Body of pancreas (tissue), 4 donors: ENCODE data around the gene FKBP1B.

Experiments
- POLR2A ChIP-seq, 3 donors: fragments of 450-650 bp; IDR thresholded peaks; one replicate each; pipeline ENCODE4 v1.6.1; 2016; ENCODE audit warnings: antibody characterized with exemption in 3 of 3, mild to moderate bottlenecking in 2 of 3
- TF ChIP-seq, protein P1 (sequence below), 7 experiments: fragments of 450-650 bp in 4 of 7; fragments of 200-600 bp in 3 of 7; sonication (generic) in 3 of 7; IDR thresholded peaks; one replicate each; pipeline ENCODE4 v1.5.1; 2016 to 2019; ENCODE audit warnings: antibody characterized with exemption in 7 of 7

DNA sequence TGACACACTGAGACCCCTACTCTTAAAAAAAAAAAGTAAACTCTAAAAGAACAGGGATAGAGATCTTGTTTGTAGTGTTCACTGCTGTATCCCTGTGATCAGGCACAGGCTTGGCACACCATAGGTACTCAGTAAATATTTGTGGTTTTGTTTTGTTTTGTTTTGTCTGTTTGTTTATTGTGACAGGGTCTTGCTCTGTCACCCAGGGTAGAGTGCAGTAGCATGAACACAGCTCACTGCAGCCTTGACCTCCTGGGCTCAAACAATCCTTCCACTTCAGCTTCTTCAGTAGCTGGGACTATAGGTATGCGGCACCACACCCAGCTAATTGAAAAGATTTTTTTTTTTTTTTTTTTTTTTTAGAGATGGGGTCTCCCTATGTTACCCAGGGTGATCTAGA is 3.4 kb downstream of the FKBP1B start:
- TF ChIP-seq, protein P1, sequence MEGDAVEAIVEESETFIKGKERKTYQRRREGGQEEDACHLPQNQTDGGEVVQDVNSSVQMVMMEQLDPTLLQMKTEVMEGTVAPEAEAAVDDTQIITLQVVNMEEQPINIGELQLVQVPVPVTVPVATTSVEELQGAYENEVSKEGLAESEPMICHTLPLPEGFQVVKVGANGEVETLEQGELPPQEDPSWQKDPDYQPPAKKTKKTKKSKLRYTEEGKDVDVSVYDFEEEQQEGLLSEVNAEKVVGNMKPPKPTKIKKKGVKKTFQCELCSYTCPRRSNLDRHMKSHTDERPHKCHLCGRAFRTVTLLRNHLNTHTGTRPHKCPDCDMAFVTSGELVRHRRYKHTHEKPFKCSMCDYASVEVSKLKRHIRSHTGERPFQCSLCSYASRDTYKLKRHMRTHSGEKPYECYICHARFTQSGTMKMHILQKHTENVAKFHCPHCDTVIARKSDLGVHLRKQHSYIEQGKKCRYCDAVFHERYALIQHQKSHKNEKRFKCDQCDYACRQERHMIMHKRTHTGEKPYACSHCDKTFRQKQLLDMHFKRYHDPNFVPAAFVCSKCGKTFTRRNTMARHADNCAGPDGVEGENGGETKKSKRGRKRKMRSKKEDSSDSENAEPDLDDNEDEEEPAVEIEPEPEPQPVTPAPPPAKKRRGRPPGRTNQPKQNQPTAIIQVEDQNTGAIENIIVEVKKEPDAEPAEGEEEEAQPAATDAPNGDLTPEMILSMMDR (IDR thresholded peaks at IDR 0.05) = no peak
- TF ChIP-seq POLR2A (IDR thresholded peaks at IDR 0.05) = no peak
